GM12878 (cell line): Measurements from ENCODE around the gene MAP3K6. TPM values are rescaled to one million over a fixed set of nuclear protein-coding genes. Genes with fewer than 3 reads are reported as not detected.

Source experiments
- ATAC-seq: fragments of 200-7000 bp; cut with Tn5 transposase; 3 replicates; pipeline ENCODE4 v1.9.1; 2020; ENCODE audit warnings: mild to moderate bottlenecking, moderate library complexity
- BruUV-seq: library from RNA; stranded (reverse); fragments of 400-500 nt; replicated peaks from 2 replicates; lab custom pipeline; 2021; lab: Mats Ljungman, UMichigan
- CTCF ChIA-PET: fragments of 300-600 bp; sonication (Branson Sonifier 250); formaldehyde crosslinking; extraction: SDS; loops from one replicate; lab custom pipeline; 2021; ENCODE audit warnings: inconsistent platforms; lab: Yijun Ruan, JAX
- POLR2A ChIA-PET: fragments of 350-600 bp; formaldehyde crosslinking; extraction: SDS; loops from one replicate; lab custom pipeline; 2021; ENCODE audit warnings: inconsistent platforms; lab: Charles Lee
- RAD21 ChIA-PET: fragments of 300-600 bp; sonication (Branson Sonifier 250); formaldehyde crosslinking; loops from one replicate; lab custom pipeline; 2023; ENCODE audit warnings: antibody characterized with exemption; ENCODE audit not compliant: unreplicated experiment; lab: Charles Lee
- SMC1A ChIA-PET: fragments of 300-600 bp; sonication (Branson Sonifier 250); formaldehyde crosslinking; loops from one replicate; lab custom pipeline; 2023; ENCODE audit not compliant: unreplicated experiment, uncharacterized antibody; lab: Charles Lee
- DNase-seq: peaks from one replicate; pipeline ENCODE4 v3.0.0-alpha.2; 2011; ENCODE audit warnings: low read depth, low spot score
- FAIRE-seq: peaks from 3 replicates; lab custom pipeline; 2011; peaks lifted over from hg19 to GRCh38; lab: Jason Lieb, UNC
- H2AFZ ChIP-seq: 2 replicates; pipeline ENCODE4 v1.6.0; 2011; ENCODE audit warnings: low read depth, low read length, control low read depth; ENCODE audit not compliant: control insufficient read depth
- H3K27ac ChIP-seq: 2 replicates; pipeline ENCODE4 v1.5.1; 2011; ENCODE audit warnings: control low read depth; ENCODE audit not compliant: control insufficient read depth, insufficient read depth
- H3K27me3 ChIP-seq, 2 experiments: replicated peaks in 1 of 2; 2 replicates each; pipeline versions ENCODE4 v1.6.0 to v1.6.1; 2011; ENCODE audit warnings: low read length in 1 of 2; ENCODE audit not compliant: control insufficient read depth in 2 of 2, insufficient read depth in 2 of 2
- H3K36me3 ChIP-seq, 2 experiments: 2 replicates each; pipeline ENCODE4 v1.5.1; 2011; ENCODE audit warnings: low read length in 1 of 2; ENCODE audit not compliant: control insufficient read depth in 2 of 2, insufficient read depth in 2 of 2
- H3K4me1 ChIP-seq: 2 replicates; pipeline ENCODE4 v1.6.1; 2011; ENCODE audit warnings: mild to moderate bottlenecking, low read length, moderate library complexity, mixed read lengths; ENCODE audit not compliant: control insufficient read depth, insufficient read depth
- H3K4me2 ChIP-seq: 2 replicates; pipeline ENCODE4 v1.6.0; 2011; ENCODE audit warnings: control low read depth; ENCODE audit not compliant: control insufficient read depth, insufficient read depth
- H3K4me3 ChIP-seq: fragments of 200-600 bp; sonication (generic); 2 replicates; pipeline ENCODE4 v1.5.1; 2016
- H3K79me2 ChIP-seq: 2 replicates; pipeline ENCODE4 v1.6.0; 2011; ENCODE audit warnings: low read length; ENCODE audit not compliant: control insufficient read depth, insufficient read depth
- H3K9ac ChIP-seq: 2 replicates; pipeline ENCODE4 v1.8.0; 2011; ENCODE audit warnings: low read length, control low read depth, mixed read lengths; ENCODE audit not compliant: control insufficient read depth, insufficient read depth
- H3K9me3 ChIP-seq: replicated peaks from 3 replicates; pipeline ENCODE4 v1.5.1; 2011; ENCODE audit warnings: mild to moderate bottlenecking, low read length; ENCODE audit not compliant: control insufficient read depth, insufficient read depth
- H4K20me1 ChIP-seq: 2 replicates; pipeline ENCODE4 v1.6.0; 2011; ENCODE audit not compliant: control insufficient read depth, insufficient read depth
- CBX5 ChIP-seq: sonication (generic); IDR thresholded peaks from 2 replicates; pipeline ENCODE4 v1.6.1; 2016; ENCODE audit warnings: low read depth, moderate library complexity, mild to moderate bottlenecking, inconsistent platforms
- ESRRA ChIP-seq: IDR thresholded peaks from 2 replicates; pipeline ENCODE4 v1.6.1; 2012; ENCODE audit warnings: mild to moderate bottlenecking, low read length, improper control_type of control experiment
- MXI1 ChIP-seq: fragments of 150-350 bp; IDR thresholded peaks from 2 replicates; pipeline ENCODE4 v1.6.1; 2011; ENCODE audit warnings: low read depth, mild to moderate bottlenecking, inconsistent platforms, low read length, improper control_type of control experiment
- NFXL1 ChIP-seq: fragments of 450-650 bp; IDR thresholded peaks from 2 replicates; pipeline ENCODE4 v1.6.1; 2017; ENCODE audit warnings: antibody characterized with exemption, mild to moderate bottlenecking, borderline replicate concordance
- NKRF ChIP-seq: fragments of 450-650 bp; conservative IDR thresholded peaks from 2 replicates; pipeline ENCODE4 v1.6.1; 2017; ENCODE audit warnings: mild to moderate bottlenecking, moderate library complexity
- RB1 ChIP-seq: fragments of 450-650 bp; formaldehyde crosslinking; IDR thresholded peaks from 2 replicates; pipeline ENCODE4 v1.6.1; 2017; ENCODE audit warnings: mild to moderate bottlenecking, borderline replicate concordance
- WRNIP1 ChIP-seq: IDR thresholded peaks from 2 replicates; pipeline ENCODE4 v1.6.1; 2011; ENCODE audit warnings: low read depth, low read length, improper control_type of control experiment, borderline replicate concordance
- ZBTB40 ChIP-seq: fragments of 450-650 bp; IDR thresholded peaks from 2 replicates; pipeline ENCODE4 v1.6.1; 2016; ENCODE audit warnings: mild to moderate bottlenecking, moderate library complexity, borderline replicate concordance
- WGBS: methylation state at CpG from one replicate; pipeline ENCODE4 v1.1.6; 2016; ENCODE audit warnings: low lambda C conversion rate; ENCODE audit not compliant: insufficient replicate concordance, insufficient coverage; ENCODE audit errors: missing lambda C conversion rate; 5-methylcytosine and 5-hydroxymethylcytosine counted together
- in situ Hi-C: fragments of 300-500 bp; cut with MboI; formaldehyde crosslinking; loops from 9 replicates; pipeline ENCODE4 v1.14.3; 2018; ENCODE audit warnings: mixed read lengths
- intact Hi-C: fragments of 100-400 bp; cut with micrococcal nuclease; formaldehyde crosslinking; loops from one replicate; pipeline ENCODE4 v1.14.2; 2022; ENCODE audit not compliant: unreplicated experiment
- polyA plus RNA-seq, 11 experiments: library from polyadenylated mRNA; depleted of rRNA in 4 of 11; unstranded in 6 of 11; stranded (reverse) in 5 of 11; fragments of >200 nt; fragmentation: Nextera tagmentation in 4 of 11; fragmentation: Illumina TruSeq in 1 of 11; extraction: Ambion mirVana in 4 of 11; extraction: Trizol in 1 of 11; gene quantifications; 1 replicate in 1 of 11; 2 replicates in 10 of 11; pipeline versions ENCODE4 v1.2.1 to v1.2.3, GENCODE V29; 2011 to 2016; ENCODE audit warnings: inconsistent platforms in 2 of 11, missing spikeins in 2 of 11, low read depth in 1 of 11
- total RNA-seq, 4 experiments: library from RNA; depleted of rRNA in 3 of 4; stranded (reverse); fragments of >200 nt in 3 of 4; fragmentation: Illumina TruSeq in 1 of 4; extraction: Trizol in 1 of 4; gene quantifications; 2 replicates each; pipeline versions ENCODE4 v1.2.1 to v1.2.3, GENCODE V29; 2013 to 2021

Gene MAP3K6
- total and polyA plus RNA-seq, 10 of the 15 experiments (the other 5 are each of a cell fraction or from before 2014, with no cell fraction given): 0.15 to 3.4 (median 1.2) TPM; not detected in 1

- ChIA-PET CTCF (interaction anchor here (0.9 to 8.7 kb wide), 9 partner anchors 8 to 247 kb away, joined by 3 to 126 read pairs (median 9); partner anchors contain the start of genes AHDC1, CD164L2, GPR3 and MAP3K6), POLR2A (no interaction called here), SMC1A (interaction anchor here (1.0 to 2.0 kb wide), 3 partner anchors 26 to 36 kb away, joined by 3 to 6 read pairs (median 4); no protein-coding TSS in a partner anchor), RAD21 (interaction anchor here (1.1 to 3.1 kb wide), 2 partner anchors 28 to 36 kb away, joined by 4 to 16 read pairs; no protein-coding TSS in a partner anchor)
- intact Hi-C loops (no loop called here), in situ Hi-C loops (no loop called here)
- H3K9ac ChIP-seq: no peak overlapping the region
- no peaks in the 10 kb centered on the region for H3K79me2 ChIP-seq
- H3K4me1 ChIP-seq: peaks cover 13% of the 10 kb centered on the region
- H3K27ac ChIP-seq: no peak overlapping the region
- H3K4me2 ChIP-seq: no peak overlapping the region; the same call in 1 of the 2 replicates
- no peaks in the 10 kb centered on the region; a peak in 1 of 4 replicates for H3K27me3 ChIP-seq
- no peak for ATAC-seq
- H3K4me3 ChIP-seq: no peak overlapping the region
- no peak for FAIRE-seq
- H3K9me3 ChIP-seq: no peaks in the 10 kb centered on the region
- no TSS peak for BruUV-seq
- TF ChIP-seq ESRRA: no peak
- H3K36me3 ChIP-seq: no peaks in the 10 kb centered on the region
- H4K20me1 ChIP-seq: no peaks in the 10 kb centered on the region
- H2AFZ ChIP-seq: no peak overlapping the region
- no peak for DNase-seq
- 91% methylated on average over 5 of the region's 5 CpGs for WGBS
These were observed 7.8 kb downstream of the MAP3K6 start for GRCh38 chr1:27358928-27359313.

- Histone ChIP-seq H3K27me3 (no peaks in the 10 kb centered on the region; a peak in 1 of 4 replicates), H3K36me3 (no peaks in the 10 kb centered on the region), H3K4me2 (no peak overlapping the region), H3K9me3 (no peaks in the 10 kb centered on the region), H3K79me2 (no peaks in the 10 kb centered on the region), H3K9ac (no peak overlapping the region), H4K20me1 (no peaks in the 10 kb centered on the region), H3K27ac (no peak overlapping the region), H2AFZ (no peak overlapping the region), H3K4me3 (no peak overlapping the region), H3K4me1 (peaks cover 13% of the 10 kb centered on the region)
- ATAC-seq (no peak), FAIRE-seq (no peak), DNase-seq (no peak)
- ChIA-PET RAD21 (interaction anchor here (1.3 to 3.1 kb wide), 4 partner anchors 8 to 62 kb away, joined by 4 to 16 read pairs (median 6); partner anchors contain the start of gene MAP3K6), SMC1A (interaction anchor here (0.8 to 2.0 kb wide), 7 partner anchors 26 to 254 kb away, joined by 3 to 16 read pairs (median 4); no protein-coding TSS in a partner anchor), POLR2A (no interaction called here), CTCF (interaction anchor here (0.8 to 8.7 kb wide), 25 partner anchors 9 to 305 kb away, joined by 3 to 126 read pairs (median 5); partner anchors contain the start of genes AHDC1, GPR3, MAP3K6 and SYTL1)
- BruUV-seq: no TSS peak
- intact Hi-C loops (no loop called here), in situ Hi-C loops (no loop called here)
- WGBS: 48% methylated on average over 20 of the region's 21 CpGs
- TF ChIP-seq RB1: no peak
- TF ChIP-seq WRNIP1: no peak
- no peak for TF ChIP-seq CBX5
- TF ChIP-seq NKRF: no peak
- no peak for TF ChIP-seq NFXL1
- TF ChIP-seq ZBTB40: no peak
- no peak for TF ChIP-seq MXI1
These were observed 8.5 kb downstream of the MAP3K6 start for GRCh38 chr1:27358038-27358927.
